Uterus (tissue), 2 donors: Measurements from ENCODE around the gene CBFB.

ENCODE experiments used
- POLR2A ChIP-seq, 2 donors: fragments of 450-650 bp; IDR thresholded peaks; one replicate each; pipeline ENCODE4 v1.6.1; 2016; ENCODE audit warnings: antibody characterized with exemption in 2 of 2, mild to moderate bottlenecking in 1 of 2, moderate library complexity in 1 of 2
- TF ChIP-seq, protein P1 (sequence below), 4 experiments: fragments of 200-600 bp in 2 of 4; fragments of 450-650 bp in 2 of 4; sonication (generic) in 2 of 4; IDR thresholded peaks; one replicate each; pipeline ENCODE4 v1.5.1; 2016 to 2019; ENCODE audit warnings: antibody characterized with exemption in 4 of 4, mild to moderate bottlenecking in 2 of 4, moderate library complexity in 1 of 4

- no peak for TF ChIP-seq POLR2A (IDR thresholded peaks at IDR 0.05)
- TF ChIP-seq, protein P1, sequence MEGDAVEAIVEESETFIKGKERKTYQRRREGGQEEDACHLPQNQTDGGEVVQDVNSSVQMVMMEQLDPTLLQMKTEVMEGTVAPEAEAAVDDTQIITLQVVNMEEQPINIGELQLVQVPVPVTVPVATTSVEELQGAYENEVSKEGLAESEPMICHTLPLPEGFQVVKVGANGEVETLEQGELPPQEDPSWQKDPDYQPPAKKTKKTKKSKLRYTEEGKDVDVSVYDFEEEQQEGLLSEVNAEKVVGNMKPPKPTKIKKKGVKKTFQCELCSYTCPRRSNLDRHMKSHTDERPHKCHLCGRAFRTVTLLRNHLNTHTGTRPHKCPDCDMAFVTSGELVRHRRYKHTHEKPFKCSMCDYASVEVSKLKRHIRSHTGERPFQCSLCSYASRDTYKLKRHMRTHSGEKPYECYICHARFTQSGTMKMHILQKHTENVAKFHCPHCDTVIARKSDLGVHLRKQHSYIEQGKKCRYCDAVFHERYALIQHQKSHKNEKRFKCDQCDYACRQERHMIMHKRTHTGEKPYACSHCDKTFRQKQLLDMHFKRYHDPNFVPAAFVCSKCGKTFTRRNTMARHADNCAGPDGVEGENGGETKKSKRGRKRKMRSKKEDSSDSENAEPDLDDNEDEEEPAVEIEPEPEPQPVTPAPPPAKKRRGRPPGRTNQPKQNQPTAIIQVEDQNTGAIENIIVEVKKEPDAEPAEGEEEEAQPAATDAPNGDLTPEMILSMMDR (IDR thresholded peaks at IDR 0.05), result no peak
These were observed 1.4 kb downstream of the CBFB start for GRCh38 chr16:67030221-67030962.
